ENCODE data around the gene HSD11B1L. TPM values are rescaled to one million over a fixed set of nuclear protein-coding genes. Genes with fewer than 3 reads are reported as not detected.

HSD11B1L gene
- total and polyA plus RNA-seq, 2 donors (not counting 1 experiment from before 2014, with no cell fraction given), result 1.8 to 4.6 TPM

GRCh38 chr19:5646703-5647102 lies 34.1 kb upstream of the HSD11B1L start:
- Histone ChIP-seq H3K79me2 (ENCODE audit: control insufficient read depth, insufficient read depth, low read length) (peaks cover 83% of the 10 kb centered on the region), H3K4me2 (replicated peaks; ENCODE audit: low read depth, low read length, poor library complexity, severe bottlenecking) (no peak overlapping the region), H3K4me1 (ENCODE audit: control insufficient read depth in 2 of 2, insufficient read depth in 2 of 2, low read length in 2 of 2) (no peaks in the 10 kb centered on the region), H3K9ac (ENCODE audit: low read length) (no peak overlapping the region), H3K4me3 (ENCODE audit: control extremely low read depth in 1 of 5, extremely low read depth in 1 of 5, insufficient read depth in 1 of 5, low read depth in 2 of 5, low read length in 4 of 5) (no peak overlapping the region), H4K20me1 (ENCODE audit: control insufficient read depth, insufficient read depth, low read length, poor library complexity, severe bottlenecking) (peaks cover 83% of the 10 kb centered on the region), H3K27ac (ENCODE audit: low read length in 2 of 2) (no peak overlapping the region), H2AFZ (ENCODE audit: insufficient read depth, low read depth, low read length, poor library complexity, severe bottlenecking) (no peak overlapping the region), H3K27me3 (replicated peaks in 1 of 4; ENCODE audit: control extremely low read depth in 1 of 4, control insufficient read depth in 3 of 4, insufficient read depth in 4 of 4, low read length in 3 of 4) (no peaks in the 10 kb centered on the region), H3K36me3 (replicated peaks in 1 of 2; ENCODE audit: control extremely low read depth in 1 of 2, control insufficient read depth in 1 of 2, extremely low read depth in 1 of 2, insufficient read depth in 2 of 2, low read length in 1 of 2) (peaks cover 2 to 90% of the 10 kb centered on the region in 2 experiments), H3K9me3 (ENCODE audit: control extremely low read depth in 1 of 3, control insufficient read depth in 2 of 3, insufficient read depth in 1 of 3, low read length in 2 of 3) (no peaks in the 10 kb centered on the region)
- ChIA-PET POLR2A (no interaction called here), CTCF (no interaction called here)
- no peak for ATAC-seq (ENCODE audit: low read depth)
- H3K9me3 Mint-ChIP-seq (ENCODE audit: insufficient read depth), result no peaks in the 10 kb centered on the region
- DNase-seq, result no peak
- no peaks in the 10 kb centered on the region for H3K27me3 Mint-ChIP-seq
- H3K27ac Mint-ChIP-seq, result no peak overlapping the region
- TF ChIP-seq CTCF (IDR thresholded peaks at IDR 0.05) (no peak), EZH2 (IDR thresholded peaks at IDR 0.05; ENCODE audit: borderline replicate concordance, insufficient read depth, low read depth, low read length, poor library complexity, severe bottlenecking) (no peak)
- intact Hi-C loops (cut with micrococcal nuclease), result no loop called here
- 100% methylated on average over 2 of the region's 4 CpGs for WGBS (ENCODE audit: insufficient coverage)
- H3K4me1 Mint-ChIP-seq, result peaks cover 7% of the 10 kb centered on the region
- H3K4me3 Mint-ChIP-seq, result no peak overlapping the region

GRCh38 chr19:5648464-5648863 lies 32.4 kb upstream of the HSD11B1L start:
- POLR2A ChIA-PET, result no interaction called here

More at GRCh38 chr19:5648464-5648863, 32.4 kb upstream of the HSD11B1L start:
- Histone ChIP-seq H3K4me1 (ENCODE audit: control insufficient read depth in 2 of 2, insufficient read depth in 2 of 2, low read length in 2 of 2) (no peaks in the 10 kb centered on the region), H3K79me2 (ENCODE audit: control insufficient read depth, insufficient read depth, low read length) (peaks cover 82% of the 10 kb centered on the region), H3K4me3 (ENCODE audit: control extremely low read depth in 1 of 5, extremely low read depth in 1 of 5, insufficient read depth in 1 of 5, low read depth in 2 of 5, low read length in 4 of 5) (no peak overlapping the region), H3K27ac (ENCODE audit: low read length in 2 of 2) (no peak overlapping the region), H3K4me2 (replicated peaks; ENCODE audit: low read depth, low read length, poor library complexity, severe bottlenecking) (no peak overlapping the region), H4K20me1 (ENCODE audit: control insufficient read depth, insufficient read depth, low read length, poor library complexity, severe bottlenecking) (peaks cover 73% of the 10 kb centered on the region), H3K27me3 (replicated peaks in 1 of 4; ENCODE audit: control extremely low read depth in 1 of 4, control insufficient read depth in 3 of 4, insufficient read depth in 4 of 4, low read length in 3 of 4) (no peaks in the 10 kb centered on the region), H3K9me3 (ENCODE audit: control extremely low read depth in 1 of 3, control insufficient read depth in 2 of 3, insufficient read depth in 1 of 3, low read length in 2 of 3) (no peaks in the 10 kb centered on the region), H3K36me3 (replicated peaks in 1 of 2; ENCODE audit: control extremely low read depth in 1 of 2, control insufficient read depth in 1 of 2, extremely low read depth in 1 of 2, insufficient read depth in 2 of 2, low read length in 1 of 2) (peaks cover 6 to 89% of the 10 kb centered on the region in 2 experiments), H2AFZ (ENCODE audit: insufficient read depth, low read depth, low read length, poor library complexity, severe bottlenecking) (no peak overlapping the region), H3K9ac (ENCODE audit: low read length) (no peak overlapping the region)
- no peaks in the 10 kb centered on the region for H3K9me3 Mint-ChIP-seq (ENCODE audit: insufficient read depth)
- intact Hi-C loops (cut with micrococcal nuclease), result no loop called here
- TF ChIP-seq EZH2 (IDR thresholded peaks at IDR 0.05; ENCODE audit: borderline replicate concordance, insufficient read depth, low read depth, low read length, poor library complexity, severe bottlenecking) (no peak), CTCF (IDR thresholded peaks at IDR 0.05) (no peak)
- WGBS (ENCODE audit: insufficient coverage), result 100% methylated on average over 2 of the region's 11 CpGs
- H3K4me1 Mint-ChIP-seq, result peaks cover 7% of the 10 kb centered on the region
- H3K27me3 Mint-ChIP-seq, result no peaks in the 10 kb centered on the region
- H3K4me3 Mint-ChIP-seq, result no peak overlapping the region
- CTCF ChIA-PET, result interaction anchor here (0.6 kb wide), 1 partner anchor 131 kb away, joined by 3 read pairs; no protein-coding TSS in a partner anchor
- ATAC-seq (ENCODE audit: low read depth) (no peak), DNase-seq (no peak)
- H3K27ac Mint-ChIP-seq, result no peak overlapping the region
